Endothelial cell of umbilical vein (primary cell): ENCODE results near the gene GDE1. TPM values are rescaled to one million over a fixed set of nuclear protein-coding genes. Genes with fewer than 3 reads are reported as not detected.

Source experiments
- BruUV-seq: library from RNA; stranded (reverse); fragments of 400-500 nt; replicated peaks from 2 replicates; lab custom pipeline; 2021; lab: Mats Ljungman, UMichigan
- CTCF ChIA-PET: fragments of 300-600, 350-600 bp; sonication (Branson Sonifier 250); formaldehyde crosslinking; loops from one replicate; lab custom pipeline; 2021; ENCODE audit warnings: antibody characterized with exemption, inconsistent platforms; lab: Charles Lee
- POLR2A ChIA-PET: fragments of 300-600, 350-600 bp; sonication (Branson Sonifier 250); formaldehyde crosslinking; loops from one replicate; lab custom pipeline; 2021; ENCODE audit warnings: antibody characterized with exemption, inconsistent platforms; lab: Charles Lee
- DNase-seq: peaks from one replicate; pipeline ENCODE4 v3.0.0-alpha.2; 2011; ENCODE audit warnings: low read depth, low spot score
- FAIRE-seq: peaks from 2 replicates; lab custom pipeline; 2011; peaks lifted over from hg19 to GRCh38; lab: Jason Lieb, UNC
- H2AFZ ChIP-seq: 2 replicates; pipeline ENCODE4 v1.6.0; 2012; ENCODE audit warnings: low read depth, low read length, control low read depth, inconsistent platforms
- H3K27ac ChIP-seq: 2 replicates; pipeline ENCODE4 v1.5.1; 2011; ENCODE audit warnings: low read depth, mild to moderate bottlenecking, control low read depth, low read length, moderate library complexity; ENCODE audit not compliant: insufficient read depth
- H3K27me3 ChIP-seq, 2 experiments: 2 replicates each; pipeline versions ENCODE4 v1.6.0 to v1.6.1; 2011; ENCODE audit warnings: low read length in 2 of 2, mixed read lengths in 1 of 2; ENCODE audit not compliant: control insufficient read depth in 2 of 2, insufficient read depth in 2 of 2
- H3K36me3 ChIP-seq, 2 experiments: 2 replicates in 1 of 2; 3 replicates in 1 of 2; pipeline ENCODE4 v1.5.1; 2011; ENCODE audit warnings: low read length in 2 of 2, mild to moderate bottlenecking in 1 of 2, moderate library complexity in 1 of 2; ENCODE audit not compliant: control insufficient read depth in 2 of 2, insufficient read depth in 2 of 2; ENCODE audit errors: extremely low read depth in 1 of 2
- H3K4me1 ChIP-seq: 3 replicates; pipeline ENCODE4 v1.5.1; 2011; ENCODE audit warnings: mild to moderate bottlenecking, low read length; ENCODE audit not compliant: control insufficient read depth, insufficient read depth; ENCODE audit errors: extremely low read depth
- H3K4me2 ChIP-seq: 2 replicates; pipeline ENCODE4 v1.6.1; 2011; ENCODE audit warnings: low read length, control low read depth, mixed read lengths; ENCODE audit not compliant: insufficient read depth
- H3K4me3 ChIP-seq, 3 experiments: fragments of 200-600 bp in 1 of 3; sonication (generic), shearing (Covaris generic) in 1 of 3; replicated peaks in 1 of 3; 2 replicates each; pipeline ENCODE4 v1.5.1; 2011 to 2016; ENCODE audit warnings: control low read depth in 3 of 3, low read length in 3 of 3, mild to moderate bottlenecking in 2 of 3, inconsistent platforms in 1 of 3, low read depth in 1 of 3, moderate library complexity in 1 of 3; ENCODE audit not compliant: insufficient read depth in 1 of 3
- H3K79me2 ChIP-seq: 2 replicates; pipeline ENCODE4 v1.6.0; 2012; ENCODE audit warnings: low read length, inconsistent platforms; ENCODE audit not compliant: control insufficient read depth, insufficient read depth
- H3K9ac ChIP-seq: replicated peaks from 2 replicates; pipeline ENCODE3; 2011; ENCODE audit warnings: low read length, control low read depth; ENCODE audit not compliant: insufficient read depth; ENCODE audit errors: extremely low read depth
- H3K9me1 ChIP-seq: replicated peaks from 3 replicates; pipeline ENCODE4 v1.6.0; 2011; ENCODE audit warnings: mild to moderate bottlenecking, low read length; ENCODE audit not compliant: control insufficient read depth, insufficient read depth; ENCODE audit errors: extremely low read depth
- H3K9me3 ChIP-seq: replicated peaks from 2 replicates; pipeline ENCODE4 v1.5.1; 2012; ENCODE audit warnings: low read length, inconsistent platforms; ENCODE audit not compliant: control insufficient read depth, insufficient read depth
- H4K20me1 ChIP-seq: replicated peaks from 2 replicates; pipeline ENCODE3; 2011; ENCODE audit warnings: mild to moderate bottlenecking, low read length; ENCODE audit not compliant: control insufficient read depth, insufficient read depth; ENCODE audit errors: extremely low read depth
- EZH2 ChIP-seq: IDR thresholded peaks from 2 replicates; pipeline ENCODE4 v1.6.1; 2012; ENCODE audit warnings: borderline replicate concordance, low read depth, mild to moderate bottlenecking, moderate library complexity, low read length, inconsistent platforms; ENCODE audit not compliant: severe bottlenecking
- FOS ChIP-seq: IDR thresholded peaks from 2 replicates; pipeline ENCODE4 v1.6.1; 2011; ENCODE audit warnings: mild to moderate bottlenecking, low read length, moderate library complexity, borderline replicate concordance; ENCODE audit not compliant: insufficient read depth
- GATA2 ChIP-seq: IDR thresholded peaks from 2 replicates; pipeline ENCODE4 v1.7.0; 2011; ENCODE audit warnings: low read depth, mild to moderate bottlenecking, moderate library complexity, mixed read lengths, low read length; ENCODE audit not compliant: insufficient read length, insufficient read depth
- JUN ChIP-seq: IDR thresholded peaks from 2 replicates; pipeline ENCODE4 v1.6.1; 2011; ENCODE audit warnings: borderline replicate concordance, low read depth; ENCODE audit not compliant: insufficient read length, insufficient read depth
- MYC ChIP-seq: IDR thresholded peaks from one replicate; pipeline ENCODE4 v1.6.1; 2011; ENCODE audit warnings: mild to moderate bottlenecking, low read depth, low read length
- POLR2A ChIP-seq: IDR thresholded peaks from 2 replicates; pipeline ENCODE4 v1.6.1; 2012; ENCODE audit warnings: low read depth, mild to moderate bottlenecking, control low read depth, low read length
- POLR2AphosphoS5 ChIP-seq: IDR thresholded peaks from 2 replicates; pipeline ENCODE4 v1.6.1; 2012; ENCODE audit warnings: low read depth, mild to moderate bottlenecking, control low read depth, low read length, moderate library complexity; ENCODE audit not compliant: insufficient read depth
- dilution Hi-C: fragments of 300-500 bp; cut with MboI; formaldehyde crosslinking; loops from one replicate; pipeline ENCODE4 v1.15.0; 2019; ENCODE audit warnings: low sequenced_read_pairs; ENCODE audit not compliant: extremely low pct_ligation_motif_present
- intact Hi-C: fragments of 100-400 bp; cut with micrococcal nuclease; formaldehyde crosslinking; loops from one replicate; pipeline ENCODE4 v1.10.0; 2022
- polyA plus RNA-seq, 4 experiments: library from polyadenylated mRNA; depleted of rRNA in 3 of 4; stranded (reverse) in 3 of 4; unstranded in 1 of 4; fragments of >200 nt; gene quantifications; 2 replicates each; pipeline versions ENCODE4 v1.2.1 to v1.2.3, GENCODE V29; 2011 to 2012; ENCODE audit warnings: missing spikeins in 1 of 4
- total RNA-seq: library from RNA; stranded (reverse); gene quantifications from 2 replicates; pipeline ENCODE4 v1.2.3, GENCODE V29; 2021
- TF ChIP-seq, protein P1 (sequence below), 2 donors: IDR thresholded peaks; 1 replicate in 1 of 2; 2 replicates in 1 of 2; pipeline ENCODE4 v1.5.1; 2011; ENCODE audit warnings: low read length in 2 of 2, mild to moderate bottlenecking in 2 of 2, moderate library complexity in 2 of 2, control low read depth in 1 of 2, inconsistent platforms in 1 of 2, low read depth in 1 of 2; ENCODE audit not compliant: insufficient read depth in 1 of 2; ENCODE audit errors: extremely low read depth in 1 of 2
- TF ChIP-seq, protein P2 (sequence below): IDR thresholded peaks from 2 replicates; pipeline ENCODE4 v1.6.1; 2011; ENCODE audit not compliant: insufficient read depth, insufficient read length

Gene GDE1
- total and polyA plus RNA-seq, 2 donors (not counting 3 experiments of a cell fraction or from before 2014, with no cell fraction given) = 34.9 to 50.5 TPM

DNA sequence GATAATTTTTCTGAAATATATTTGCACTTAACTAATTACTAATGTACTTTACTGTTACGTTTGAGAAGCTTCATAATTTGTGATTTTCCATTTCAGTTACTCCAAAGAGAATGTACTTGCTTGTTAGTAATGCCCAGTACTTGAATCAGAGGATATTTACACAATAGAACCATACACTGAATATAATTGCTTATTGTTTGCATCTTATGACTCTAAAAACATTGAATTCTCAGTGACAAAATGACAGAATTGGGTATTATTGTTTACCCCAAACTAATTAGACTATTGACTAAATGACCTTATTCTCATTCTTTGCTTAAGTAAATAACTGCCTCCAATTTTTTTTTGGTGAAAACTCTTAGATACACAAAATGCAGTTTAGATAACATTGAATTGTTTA, 10.7 kb upstream of the GDE1 start:
- no peaks in the 10 kb centered on the region for H4K20me1 ChIP-seq
- no peak overlapping the region for H3K4me2 ChIP-seq
- TF ChIP-seq GATA2 = no peak
- no peak overlapping the region for H3K27ac ChIP-seq
- DNase-seq = no peak
- no peak overlapping the region for H3K4me3 ChIP-seq
- no peaks in the 10 kb centered on the region for H3K4me1 ChIP-seq
- no peak overlapping the region for H3K9ac ChIP-seq
- POLR2A ChIA-PET = no interaction called here
- no peaks in the 10 kb centered on the region for H3K9me3 ChIP-seq
- FAIRE-seq = no peak
- no peak overlapping the region for H2AFZ ChIP-seq
- dilution Hi-C loops (no loop called here), intact Hi-C loops (loop anchor here (2.0 kb wide), 1 partner anchor 14 kb away; no protein-coding TSS in a partner anchor)
- peaks cover 0 to 6% of the 10 kb centered on the region in 2 experiments for H3K36me3 ChIP-seq
- no peaks in the 10 kb centered on the region for H3K9me1 ChIP-seq
- CTCF ChIA-PET = no interaction called here
- BruUV-seq = no TSS peak
- no peaks in the 10 kb centered on the region for H3K79me2 ChIP-seq
- H3K27me3 ChIP-seq = no peaks in the 10 kb centered on the region

DNA sequence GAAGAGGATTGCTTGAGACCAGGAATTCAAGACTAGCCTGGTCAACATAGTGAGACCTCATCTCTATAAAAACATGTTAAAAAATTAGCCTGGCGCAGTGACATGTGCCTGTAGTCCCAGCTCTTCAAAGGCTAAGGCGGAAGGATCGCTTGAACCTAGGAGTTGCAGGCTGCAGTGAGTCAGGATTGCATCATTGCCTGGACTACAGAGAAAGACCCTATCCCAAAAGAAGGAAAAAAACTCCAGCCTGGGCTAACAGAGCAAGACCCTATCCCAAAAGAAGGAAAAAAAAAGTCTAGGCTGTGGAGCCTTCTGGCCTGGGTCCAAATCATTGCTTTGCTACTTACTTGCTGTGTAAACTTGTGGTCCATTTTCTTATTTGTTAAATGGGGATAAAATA, 6.8 kb upstream of the GDE1 start:
- H3K79me2 ChIP-seq = peaks cover 19% of the 10 kb centered on the region
- H2AFZ ChIP-seq = no peak overlapping the region
- TF ChIP-seq POLR2AphosphoS5 (no peak), FOS (no peak), JUN (no peak), EZH2 (no peak), GATA2 (no peak), POLR2A (no peak), MYC (no peak)
- TF ChIP-seq, protein P1, sequence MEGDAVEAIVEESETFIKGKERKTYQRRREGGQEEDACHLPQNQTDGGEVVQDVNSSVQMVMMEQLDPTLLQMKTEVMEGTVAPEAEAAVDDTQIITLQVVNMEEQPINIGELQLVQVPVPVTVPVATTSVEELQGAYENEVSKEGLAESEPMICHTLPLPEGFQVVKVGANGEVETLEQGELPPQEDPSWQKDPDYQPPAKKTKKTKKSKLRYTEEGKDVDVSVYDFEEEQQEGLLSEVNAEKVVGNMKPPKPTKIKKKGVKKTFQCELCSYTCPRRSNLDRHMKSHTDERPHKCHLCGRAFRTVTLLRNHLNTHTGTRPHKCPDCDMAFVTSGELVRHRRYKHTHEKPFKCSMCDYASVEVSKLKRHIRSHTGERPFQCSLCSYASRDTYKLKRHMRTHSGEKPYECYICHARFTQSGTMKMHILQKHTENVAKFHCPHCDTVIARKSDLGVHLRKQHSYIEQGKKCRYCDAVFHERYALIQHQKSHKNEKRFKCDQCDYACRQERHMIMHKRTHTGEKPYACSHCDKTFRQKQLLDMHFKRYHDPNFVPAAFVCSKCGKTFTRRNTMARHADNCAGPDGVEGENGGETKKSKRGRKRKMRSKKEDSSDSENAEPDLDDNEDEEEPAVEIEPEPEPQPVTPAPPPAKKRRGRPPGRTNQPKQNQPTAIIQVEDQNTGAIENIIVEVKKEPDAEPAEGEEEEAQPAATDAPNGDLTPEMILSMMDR (IDR thresholded peaks at IDR 0.05; ENCODE audit: extremely low read depth in 1 of 2, insufficient read depth in 1 of 2, low read depth in 1 of 2, low read length in 2 of 2) = no peak
- TF ChIP-seq, protein P2, sequence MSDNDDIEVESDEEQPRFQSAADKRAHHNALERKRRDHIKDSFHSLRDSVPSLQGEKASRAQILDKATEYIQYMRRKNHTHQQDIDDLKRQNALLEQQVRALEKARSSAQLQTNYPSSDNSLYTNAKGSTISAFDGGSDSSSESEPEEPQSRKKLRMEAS = no peak
- ChIA-PET CTCF (interaction anchor here (1.5 kb wide), 1 partner anchor 26 kb away, joined by 7 read pairs; no protein-coding TSS in a partner anchor), POLR2A (no interaction called here)
- no peak overlapping the region for H3K4me3 ChIP-seq
- dilution Hi-C loops = no loop called here
- no peak overlapping the region for H3K4me2 ChIP-seq
- intact Hi-C loops = loop anchor here (10.0 kb wide), 2 partner anchors 544 to 724 kb away; partner anchors contain the start of genes ARL6IP1 and TMC7
- no peak for FAIRE-seq
- DNase-seq = no peak
- H3K27ac ChIP-seq = no peak overlapping the region
- no peaks in the 10 kb centered on the region for H3K9me1 ChIP-seq
- H3K27me3 ChIP-seq = no peaks in the 10 kb centered on the region
- no peaks in the 10 kb centered on the region for H3K9me3 ChIP-seq
- H3K4me1 ChIP-seq = peaks cover 8% of the 10 kb centered on the region
- BruUV-seq = no TSS peak
- H3K9ac ChIP-seq = no peak overlapping the region
- no peaks in the 10 kb centered on the region for H4K20me1 ChIP-seq
- H3K36me3 ChIP-seq = peaks cover 0 to 2% of the 10 kb centered on the region in 2 experiments
